ENCODE data around the gene CATSPERZ. TPM values are rescaled to one million over a fixed set of nuclear protein-coding genes. Genes with fewer than 3 reads are reported as not detected.
A peak's percentile ranks its signal among the peaks of the same experiment; 100 is the strongest.
"Not testable (repeated sequence)": the region's sequence is repeated elsewhere in the genome, so short reads cannot be mapped to it uniquely, and the experiment has no call there.

CATSPERZ gene
- total RNA-seq, 4 donors from 2014 or later, result 20.9 TPM; not detected in 3

DNA sequence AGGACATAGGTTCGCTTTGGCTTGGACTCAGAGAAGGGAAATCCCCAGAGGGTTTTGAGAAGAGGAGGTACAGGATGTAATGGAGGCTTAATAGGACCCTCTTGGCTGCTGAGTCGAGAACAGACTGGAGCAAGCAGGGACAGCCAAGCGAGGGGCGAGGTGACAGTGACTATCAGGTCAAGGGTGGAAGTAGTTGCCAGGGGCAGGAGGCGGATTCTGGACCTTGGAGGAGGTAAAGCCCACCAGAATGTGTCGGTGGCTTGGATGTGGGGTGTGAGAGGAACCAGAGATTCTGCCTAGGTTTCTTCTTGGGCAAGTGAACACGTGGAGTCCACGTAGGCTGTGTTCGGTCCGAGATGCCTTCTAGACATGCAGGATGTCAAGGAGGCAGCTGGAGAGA, 12.8 kb downstream of the CATSPERZ start:
- intact Hi-C loops (cut with DNase I; ENCODE audit: low total_unique reads), result no loop called here
- H3K4me1 ChIP-seq, result peaks cover 4 to 29% (median 13%) of the 10 kb centered on the region in 4 donors
- DNase-seq, result no peak
- in situ Hi-C loops (cut with MboI; ENCODE audit: low pct_ligation_motif_present in 1 of 4, low pct_unique_long_range_greater_than_20kb in 1 of 4, low sequenced_read_pairs in 3 of 4), result no loop called here
- H3K9me3 ChIP-seq, result no peaks in the 10 kb centered on the region
- H3K27me3 ChIP-seq, result no peaks in the 10 kb centered on the region
- TF ChIP-seq POLR2AphosphoS5 (IDR thresholded peaks at IDR 0.05) (no peak), EP300 (IDR thresholded peaks at IDR 0.05; ENCODE audit: low read depth) (no peak), POLR2A (IDR thresholded peaks at IDR 0.05) (no peak)
- TF ChIP-seq, protein P1, sequence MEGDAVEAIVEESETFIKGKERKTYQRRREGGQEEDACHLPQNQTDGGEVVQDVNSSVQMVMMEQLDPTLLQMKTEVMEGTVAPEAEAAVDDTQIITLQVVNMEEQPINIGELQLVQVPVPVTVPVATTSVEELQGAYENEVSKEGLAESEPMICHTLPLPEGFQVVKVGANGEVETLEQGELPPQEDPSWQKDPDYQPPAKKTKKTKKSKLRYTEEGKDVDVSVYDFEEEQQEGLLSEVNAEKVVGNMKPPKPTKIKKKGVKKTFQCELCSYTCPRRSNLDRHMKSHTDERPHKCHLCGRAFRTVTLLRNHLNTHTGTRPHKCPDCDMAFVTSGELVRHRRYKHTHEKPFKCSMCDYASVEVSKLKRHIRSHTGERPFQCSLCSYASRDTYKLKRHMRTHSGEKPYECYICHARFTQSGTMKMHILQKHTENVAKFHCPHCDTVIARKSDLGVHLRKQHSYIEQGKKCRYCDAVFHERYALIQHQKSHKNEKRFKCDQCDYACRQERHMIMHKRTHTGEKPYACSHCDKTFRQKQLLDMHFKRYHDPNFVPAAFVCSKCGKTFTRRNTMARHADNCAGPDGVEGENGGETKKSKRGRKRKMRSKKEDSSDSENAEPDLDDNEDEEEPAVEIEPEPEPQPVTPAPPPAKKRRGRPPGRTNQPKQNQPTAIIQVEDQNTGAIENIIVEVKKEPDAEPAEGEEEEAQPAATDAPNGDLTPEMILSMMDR (IDR thresholded peaks at IDR 0.05), result no peak
- peak overlapping the region in 3 of 4 donors; percentile 51 to 68 (median 62) for H3K27ac ChIP-seq
- peaks cover 0 to 11% (median 3%) of the 10 kb centered on the region in 4 donors for H3K36me3 ChIP-seq
- WGBS, 2 donors (ENCODE audit: low coverage in 1 of 2), result 83 to 89% methylated on average over 1 to 10 of the region's 10 CpGs
- no peak overlapping the region for H3K4me3 ChIP-seq

DNA sequence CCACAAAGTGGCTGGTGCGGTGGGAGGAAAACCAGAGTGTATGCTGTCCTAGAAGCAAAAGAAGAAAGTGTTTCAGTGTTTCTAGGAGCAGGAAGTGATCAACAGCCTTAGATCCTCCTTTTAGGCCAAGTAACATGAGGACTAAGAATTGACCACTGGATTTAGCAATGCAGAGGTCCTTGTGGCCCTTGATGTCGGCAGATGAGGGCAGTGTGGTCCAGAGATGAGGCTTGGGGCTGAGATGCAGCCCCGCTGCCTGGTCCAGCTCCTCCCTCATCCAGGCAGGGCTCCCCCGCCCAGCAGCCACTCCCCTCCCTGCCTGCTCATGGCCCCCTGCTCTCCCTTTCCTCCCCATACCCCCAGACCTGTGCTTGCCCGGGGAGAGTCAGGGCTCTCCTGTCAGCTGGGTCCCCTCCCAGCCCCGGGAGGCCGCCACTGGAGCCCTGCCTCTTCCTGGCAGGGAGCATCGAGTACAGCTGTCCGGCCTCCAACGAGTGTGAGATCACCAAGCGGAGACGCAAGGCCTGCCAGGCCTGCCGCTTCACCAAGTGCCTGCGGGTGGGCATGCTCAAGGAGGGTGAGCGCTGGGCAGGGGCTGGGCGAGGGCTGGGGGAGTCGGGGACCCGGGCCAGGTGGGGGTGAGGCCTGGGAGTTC, 13.5 kb downstream of the CATSPERZ start:
- intact Hi-C loops (cut with DNase I; ENCODE audit: low total_unique reads), result no loop called here
- Histone ChIP-seq H3K4me3 (no peak overlapping the region), H3K27ac (peak overlapping the region; percentile 34 to 68 (median 56)), H3K36me3 (peaks cover 0 to 11% (median 3%) of the 10 kb centered on the region in 4 donors), H3K4me1 (peaks cover 4 to 28% (median 14%) of the 10 kb centered on the region in 4 donors), H3K27me3 (no peaks in the 10 kb centered on the region), H3K9me3 (no peaks in the 10 kb centered on the region)
- WGBS, 2 donors (ENCODE audit: low coverage in 1 of 2), result 67% methylated on average over 1 to 11 of the region's 18 CpGs
- TF ChIP-seq EP300 (IDR thresholded peaks at IDR 0.05; ENCODE audit: low read depth), result no peak
- TF ChIP-seq POLR2AphosphoS5 (IDR thresholded peaks at IDR 0.05), result peak in 1 of 3 donors; percentile 23
- DNase-seq, result peak; percentile 47
- in situ Hi-C loops (cut with MboI; ENCODE audit: low pct_ligation_motif_present in 1 of 4, low pct_unique_long_range_greater_than_20kb in 1 of 4, low sequenced_read_pairs in 3 of 4), result no loop called here

DNA sequence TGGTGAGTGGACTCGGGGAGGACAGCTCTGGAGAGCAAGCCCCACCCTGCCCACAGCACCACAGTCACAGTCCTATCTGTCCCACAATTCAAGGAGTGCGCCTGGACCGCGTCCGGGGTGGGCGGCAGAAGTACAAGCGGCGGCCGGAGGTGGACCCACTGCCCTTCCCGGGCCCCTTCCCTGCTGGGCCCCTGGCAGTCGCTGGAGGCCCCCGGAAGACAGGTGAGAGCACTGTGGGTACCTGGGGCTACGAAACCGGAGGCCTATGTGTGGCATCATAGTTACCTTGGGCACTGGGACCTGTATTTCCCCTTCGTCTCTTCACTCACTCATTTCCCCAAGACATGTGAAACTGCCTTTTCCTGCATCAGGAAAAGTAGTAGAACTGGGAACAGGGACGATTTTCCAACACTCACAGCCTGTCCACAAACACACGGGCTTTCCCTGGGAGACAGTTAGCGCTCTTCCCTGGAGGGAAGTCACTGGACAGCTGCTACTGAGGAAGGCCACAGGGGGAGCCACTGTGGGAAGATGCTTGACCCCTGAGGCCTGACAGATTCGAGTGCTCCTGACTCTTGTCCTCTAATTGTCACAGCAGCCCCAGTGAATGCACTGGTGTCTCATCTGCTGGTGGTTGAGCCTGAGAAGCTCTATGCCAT, 14.1 kb downstream of the CATSPERZ start:
- peaks cover 4 to 34% (median 21%) of the 10 kb centered on the region in 4 donors for H3K4me1 ChIP-seq
- no peaks in the 10 kb centered on the region for H3K9me3 ChIP-seq
- TF ChIP-seq, protein P1 (IDR thresholded peaks at IDR 0.05), result peak in 1 of 5 experiments; percentile 27
- TF ChIP-seq EP300 (IDR thresholded peaks at IDR 0.05; ENCODE audit: low read depth) (no peak), POLR2A (IDR thresholded peaks at IDR 0.05) (no peak), POLR2AphosphoS5 (IDR thresholded peaks at IDR 0.05) (no peak)
- H3K4me3 ChIP-seq, result no peak overlapping the region
- in situ Hi-C loops (cut with MboI; ENCODE audit: low pct_ligation_motif_present in 1 of 4, low pct_unique_long_range_greater_than_20kb in 1 of 4, low sequenced_read_pairs in 3 of 4), result no loop called here
- WGBS, 2 donors (ENCODE audit: low coverage in 1 of 2), result 68% methylated on average over 18 of the region's 19 CpGs; no CpG with 5 or more reads in 1 of the 2 donors
- H3K27me3 ChIP-seq, result no peaks in the 10 kb centered on the region
- no peak for DNase-seq
- intact Hi-C loops (cut with DNase I; ENCODE audit: low total_unique reads), result no loop called here
- H3K36me3 ChIP-seq, result peaks cover 0 to 11% (median 3%) of the 10 kb centered on the region in 4 donors
- peak overlapping the region; percentile 34 to 68 (median 56) for H3K27ac ChIP-seq

DNA sequence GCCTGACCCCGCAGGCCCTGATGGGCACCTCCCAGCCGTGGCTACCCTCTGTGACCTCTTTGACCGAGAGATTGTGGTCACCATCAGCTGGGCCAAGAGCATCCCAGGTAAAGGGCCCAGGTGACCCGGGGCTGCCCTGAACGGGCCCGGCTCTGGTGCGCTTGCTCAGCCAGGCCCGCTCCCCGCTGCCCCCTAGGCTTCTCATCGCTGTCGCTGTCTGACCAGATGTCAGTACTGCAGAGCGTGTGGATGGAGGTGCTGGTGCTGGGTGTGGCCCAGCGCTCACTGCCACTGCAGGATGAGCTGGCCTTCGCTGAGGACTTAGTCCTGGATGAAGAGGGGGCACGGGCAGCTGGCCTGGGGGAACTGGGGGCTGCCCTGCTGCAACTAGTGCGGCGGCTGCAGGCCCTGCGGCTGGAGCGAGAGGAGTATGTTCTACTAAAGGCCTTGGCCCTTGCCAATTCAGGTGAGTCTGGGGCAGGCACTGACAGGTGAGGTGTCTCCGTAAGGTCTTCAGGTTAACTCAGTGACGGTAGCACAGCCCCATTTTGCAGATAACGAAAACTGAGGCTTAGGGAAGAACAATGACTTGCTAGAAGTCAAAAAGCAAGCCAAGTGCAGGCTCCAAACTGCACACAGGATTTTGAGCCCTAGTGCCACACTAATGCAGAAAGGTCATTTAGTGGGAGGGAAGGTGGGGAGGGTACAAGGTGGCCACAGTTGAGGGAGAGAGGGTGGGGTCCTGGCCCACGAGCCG, 14.8 kb downstream of the CATSPERZ start:
- Histone ChIP-seq H3K4me3 (no peak overlapping the region), H3K4me1 (peaks cover 4 to 41% (median 27%) of the 10 kb centered on the region in 4 donors), H3K9me3 (no peaks in the 10 kb centered on the region), H3K27me3 (no peaks in the 10 kb centered on the region), H3K27ac (peak overlapping the region in 1 of 4 donors; percentile 62), H3K36me3 (peaks cover 0 to 11% (median 3%) of the 10 kb centered on the region in 4 donors)
- DNase-seq, result no peak
- intact Hi-C loops (cut with DNase I; ENCODE audit: low total_unique reads) (no loop called here), in situ Hi-C loops (cut with MboI; ENCODE audit: low pct_ligation_motif_present in 1 of 4, low pct_unique_long_range_greater_than_20kb in 1 of 4, low sequenced_read_pairs in 3 of 4) (no loop called here)
- WGBS, 2 donors (ENCODE audit: low coverage in 1 of 2), result 80 to 90% methylated on average over 1 to 16 of the region's 24 CpGs
- no peak for TF ChIP-seq EP300 (IDR thresholded peaks at IDR 0.05; ENCODE audit: low read depth)
- TF ChIP-seq, protein P1 (IDR thresholded peaks at IDR 0.05), result no peak
- no peak for TF ChIP-seq POLR2A (IDR thresholded peaks at IDR 0.05)
- no peak for TF ChIP-seq POLR2AphosphoS5 (IDR thresholded peaks at IDR 0.05)

DNA sequence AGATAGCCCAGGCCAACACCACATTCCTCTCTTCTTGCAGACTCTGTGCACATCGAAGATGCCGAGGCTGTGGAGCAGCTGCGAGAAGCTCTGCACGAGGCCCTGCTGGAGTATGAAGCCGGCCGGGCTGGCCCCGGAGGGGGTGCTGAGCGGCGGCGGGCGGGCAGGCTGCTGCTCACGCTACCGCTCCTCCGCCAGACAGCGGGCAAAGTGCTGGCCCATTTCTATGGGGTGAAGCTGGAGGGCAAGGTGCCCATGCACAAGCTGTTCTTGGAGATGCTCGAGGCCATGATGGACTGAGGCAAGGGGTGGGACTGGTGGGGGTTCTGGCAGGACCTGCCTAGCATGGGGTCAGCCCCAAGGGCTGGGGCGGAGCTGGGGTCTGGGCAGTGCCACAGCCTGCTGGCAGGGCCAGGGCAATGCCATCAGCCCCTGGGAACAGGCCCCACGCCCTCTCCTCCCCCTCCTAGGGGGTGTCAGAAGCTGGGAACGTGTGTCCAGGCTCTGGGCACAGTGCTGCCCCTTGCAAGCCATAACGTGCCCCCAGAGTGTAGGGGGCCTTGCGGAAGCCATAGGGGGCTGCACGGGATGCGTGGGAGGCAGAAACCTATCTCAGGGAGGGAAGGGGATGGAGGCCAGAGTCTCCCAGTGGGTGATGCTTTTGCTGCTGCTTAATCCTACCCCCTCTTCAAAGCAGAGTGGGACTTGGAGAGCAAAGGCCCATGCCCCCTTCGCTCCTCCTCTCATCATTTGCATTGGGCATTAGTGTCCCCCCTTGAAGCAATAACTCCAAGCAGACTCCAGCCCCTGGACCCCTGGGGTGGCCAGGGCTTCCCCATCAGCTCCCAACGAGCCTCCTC, 15.7 kb downstream of the CATSPERZ start:
- intact Hi-C loops (cut with DNase I; ENCODE audit: low total_unique reads); DNase-seq; in situ Hi-C loops (cut with MboI; ENCODE audit: low pct_ligation_motif_present in 1 of 4, low pct_unique_long_range_greater_than_20kb in 1 of 4, low sequenced_read_pairs in 3 of 4); H3K27me3 ChIP-seq; H3K9me3 ChIP-seq: not testable (repeated sequence)
- 60 to 79% methylated on average over 5 to 20 of the region's 25 CpGs for WGBS, 2 donors (ENCODE audit: low coverage in 1 of 2)
- H3K4me3 ChIP-seq, result peak overlapping the region in 2 of 4 donors; percentile 71 to 72
- H3K36me3 ChIP-seq, result peaks cover 0 to 11% (median 3%) of the 10 kb centered on the region in 4 donors
- H3K4me1 ChIP-seq, result peaks cover 4 to 51% (median 31%) of the 10 kb centered on the region in 4 donors
- peak overlapping the region; percentile 95 to 99 (median 96) for H3K27ac ChIP-seq

Measured in transverse colon (tissue), 4 donors.